Medulla oblongata (tissue), 1 donor: ENCODE results near the gene SLC6A11.
A peak's percentile ranks its signal among the peaks of the same experiment; 100 is the strongest.

Experiments
- DNase-seq: peaks from one replicate; pipeline ENCODE4 v3.0.0-alpha.2; 2015; ENCODE audit errors: extremely low spot score

The SLC6A11 gene

DNA sequence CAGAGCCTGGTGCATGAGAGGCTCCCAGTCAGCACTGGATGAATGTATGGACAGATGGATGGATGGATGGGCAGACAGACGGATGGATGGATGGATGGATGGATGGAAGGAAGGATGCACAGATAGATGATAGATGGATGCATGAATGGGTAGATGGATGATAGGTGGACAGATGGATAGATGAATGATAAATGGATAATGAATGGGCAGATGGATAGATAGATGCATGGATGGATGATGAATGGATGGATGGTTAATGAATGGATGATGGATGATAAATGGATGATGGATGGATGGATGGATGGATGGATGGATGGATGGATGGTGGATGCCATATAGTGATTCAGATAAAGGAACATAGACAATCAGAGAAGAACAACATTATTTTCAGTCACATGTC, 71.0 kb downstream of the SLC6A11 start:
- DNase-seq: no peak

DNA sequence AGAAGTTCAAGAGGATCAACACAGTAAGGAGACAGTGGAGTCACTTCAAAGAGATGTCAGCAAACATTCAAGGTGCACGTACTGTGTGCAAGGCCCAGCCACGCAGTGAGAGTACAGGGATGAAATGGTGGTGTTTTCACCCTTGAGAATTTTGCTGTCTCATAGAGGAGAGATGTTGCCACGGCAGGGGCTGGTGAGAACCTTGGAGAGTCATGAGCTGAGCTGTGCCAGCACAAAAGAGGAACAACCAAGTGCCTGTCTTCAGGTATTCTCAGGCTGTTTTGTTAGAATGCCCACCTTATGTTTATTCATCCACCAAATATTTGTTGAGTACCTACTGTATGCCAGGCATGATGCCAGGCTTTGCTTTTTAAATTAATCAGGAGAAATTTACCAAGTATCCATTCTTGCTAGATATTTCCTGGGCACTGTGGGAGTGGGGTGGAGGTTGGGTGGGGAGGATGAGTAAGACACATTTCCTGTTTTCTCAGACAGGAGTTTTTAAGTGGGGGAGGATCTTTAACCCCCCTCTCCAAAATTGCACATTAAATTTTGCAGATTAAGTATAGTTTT, 72.6 kb downstream of the SLC6A11 start:
- no peak for DNase-seq

DNA sequence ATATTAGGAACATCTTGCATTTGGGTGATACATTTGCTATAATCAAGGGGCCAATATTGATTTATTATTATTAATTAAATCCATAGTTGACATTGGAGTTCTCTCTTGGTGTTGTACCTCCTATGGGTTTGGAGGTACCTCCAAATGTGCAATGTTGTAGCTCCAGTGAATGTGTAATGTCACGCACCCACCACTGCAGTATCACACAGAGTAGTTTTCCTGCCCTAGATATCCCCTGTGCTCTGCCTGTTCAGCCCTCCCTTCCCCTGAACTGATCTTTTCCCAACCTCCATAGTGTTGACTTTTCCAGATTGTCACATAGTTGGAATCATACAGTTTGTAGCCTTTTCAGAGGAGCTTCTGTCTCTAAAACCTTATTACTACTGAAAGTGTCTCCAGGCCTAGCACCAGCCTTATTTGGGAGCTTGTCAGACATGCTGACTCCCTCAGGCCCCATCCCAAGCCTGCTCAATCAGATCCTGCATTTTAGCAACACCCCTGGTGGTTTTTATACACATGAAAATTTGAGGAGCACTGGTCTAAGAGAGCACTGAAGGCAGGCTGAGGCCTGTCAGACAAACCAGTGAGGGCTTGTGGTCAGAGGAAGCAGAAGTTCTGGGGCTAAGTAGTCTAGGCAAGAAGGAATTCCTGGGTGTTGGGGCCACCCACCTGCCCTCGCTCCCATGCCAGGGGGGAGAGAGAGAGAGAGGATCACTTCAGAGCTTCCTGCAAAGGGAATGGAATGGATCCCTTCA, 73.4 kb downstream of the SLC6A11 start:
- DNase-seq: no peak

DNA sequence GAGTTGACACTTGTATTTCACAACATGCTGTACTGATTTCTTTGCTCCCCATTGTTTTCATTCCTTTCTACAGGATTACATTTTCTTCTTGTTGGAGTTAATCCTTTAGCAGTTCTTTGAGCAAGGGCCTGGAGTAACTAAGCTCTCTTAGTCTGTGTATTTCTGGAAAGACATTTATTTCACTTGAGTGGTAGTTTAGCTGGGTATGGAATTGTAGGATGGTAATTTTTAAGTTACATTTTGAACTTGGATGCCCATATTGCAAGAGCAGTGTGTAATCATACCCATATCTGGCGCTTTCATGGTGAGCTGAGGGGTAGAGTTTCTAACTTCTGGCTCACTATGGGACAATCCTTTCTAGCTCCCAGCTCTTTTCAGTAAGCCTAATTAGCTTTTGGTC, 74.6 kb downstream of the SLC6A11 start:
- DNase-seq: no peak

DNA sequence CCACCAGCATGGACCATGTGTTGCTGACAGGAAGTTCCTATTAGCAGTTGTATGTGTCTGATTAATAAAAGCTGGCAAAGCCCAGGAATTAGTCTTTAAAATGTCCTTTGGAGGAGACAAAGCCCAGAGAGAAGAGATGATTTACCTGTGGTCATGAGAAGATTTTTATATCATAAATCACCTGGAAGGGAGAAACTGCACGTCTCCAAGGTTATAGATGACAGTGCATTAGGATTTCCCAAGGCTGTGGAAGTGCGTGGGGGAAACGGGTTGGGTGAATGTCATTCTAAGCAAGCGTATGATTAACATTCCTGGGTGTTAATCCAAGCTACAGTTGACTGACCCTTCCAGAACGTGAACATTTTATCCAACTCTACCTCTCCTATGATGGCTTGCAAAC, 76.6 kb downstream of the SLC6A11 start:
- no peak for DNase-seq

DNA sequence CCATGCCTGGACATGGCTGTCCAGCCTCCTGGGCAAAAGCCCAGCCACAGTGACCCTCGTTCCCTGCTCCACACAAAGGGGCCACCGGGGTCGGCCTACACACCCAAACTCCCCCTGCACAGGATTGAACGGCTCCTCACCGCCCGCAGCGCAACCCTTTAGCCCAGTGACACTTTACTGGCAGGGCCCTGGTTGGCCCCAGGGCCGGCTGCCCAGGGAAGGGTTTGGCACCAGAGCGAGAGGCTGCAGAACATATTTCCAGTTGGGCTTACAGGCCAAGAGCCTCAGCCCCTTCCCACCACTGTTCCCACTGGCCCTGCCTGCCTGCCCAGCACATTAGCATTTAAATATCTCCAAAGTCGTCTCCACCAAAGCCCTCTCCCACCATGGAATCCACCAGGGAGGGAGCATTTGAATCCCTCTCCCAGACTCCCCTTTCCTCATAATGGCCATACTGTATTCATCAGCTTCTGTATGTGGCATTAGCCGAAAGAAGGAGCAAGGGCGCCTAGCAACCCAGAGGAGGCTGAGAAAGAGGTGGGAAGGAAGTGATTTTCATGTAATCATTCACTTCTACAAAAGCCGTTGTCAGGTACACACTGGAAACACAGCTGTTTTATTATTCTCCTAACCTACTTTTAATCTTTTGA, 85.4 kb downstream of the SLC6A11 start:
- DNase-seq: peak; percentile 14

DNA sequence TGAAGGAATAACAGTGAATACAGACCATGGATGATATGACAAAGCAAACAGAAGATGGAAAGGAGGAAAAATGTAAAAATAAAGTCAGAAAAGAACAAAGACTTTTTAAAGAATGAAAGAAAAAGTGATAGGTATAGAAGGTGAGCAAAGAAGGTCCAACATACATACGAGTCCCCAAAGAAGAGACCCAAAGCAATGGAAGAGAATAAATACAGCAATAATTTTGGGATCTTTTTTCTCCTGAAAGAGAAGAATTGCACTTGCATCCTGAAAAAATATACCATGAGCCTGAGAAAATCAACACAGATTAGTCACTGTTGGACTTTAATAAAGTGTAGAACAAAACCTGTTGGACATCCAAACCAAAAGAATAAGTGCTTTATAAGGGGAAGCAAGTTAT, 91.2 kb downstream of the SLC6A11 start:
- DNase-seq: no peak

DNA sequence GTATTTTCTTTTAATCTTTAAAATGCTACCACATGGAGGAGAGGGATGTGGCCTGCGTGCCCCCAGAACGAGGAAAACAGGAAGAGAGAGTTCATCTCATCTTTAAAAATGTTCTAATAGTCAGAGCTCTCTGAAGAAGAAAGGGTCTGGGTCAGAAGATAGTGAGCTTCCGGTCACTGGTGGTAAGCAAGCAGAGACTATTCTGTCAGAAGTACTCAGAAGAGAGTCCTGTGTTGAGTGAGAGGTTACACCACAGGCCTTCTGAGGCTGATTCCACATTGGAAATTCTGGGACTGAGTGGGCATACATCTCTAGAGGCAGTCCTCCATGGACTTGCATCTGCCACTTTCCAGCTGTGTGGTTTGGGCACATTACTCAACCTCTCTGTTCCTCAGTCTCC, 94.3 kb downstream of the SLC6A11 start:
- no peak for DNase-seq

DNA sequence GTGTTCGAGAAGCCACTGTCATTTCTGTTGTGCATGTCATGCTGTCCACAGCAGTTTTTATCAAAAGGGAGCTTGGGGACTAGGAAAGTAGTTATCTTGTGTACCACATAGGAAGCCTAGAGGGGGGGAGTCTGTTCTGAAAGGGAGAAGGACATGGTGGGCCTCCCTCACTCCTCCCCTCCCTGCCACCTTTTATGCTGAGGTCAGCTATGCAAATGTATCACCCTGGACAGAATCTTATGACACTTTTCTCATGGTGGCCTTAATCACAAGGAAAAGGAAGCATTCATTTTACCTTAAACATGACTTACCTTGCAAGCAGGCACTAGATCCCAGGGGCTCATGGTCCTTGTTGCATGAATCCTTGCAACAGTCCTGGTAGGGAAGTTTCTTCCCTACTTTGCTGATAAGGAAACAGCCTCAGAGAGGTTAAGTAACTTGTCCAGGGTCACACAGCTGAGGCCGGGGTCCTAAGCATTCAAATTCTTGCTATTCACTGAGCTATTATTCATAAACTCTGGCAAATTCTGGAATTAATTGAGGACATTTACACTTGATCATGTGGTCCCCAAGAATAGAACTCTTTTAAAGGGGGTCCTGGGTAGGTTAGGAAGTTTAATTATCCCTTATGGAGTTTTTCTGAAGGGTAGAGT, 95.4 kb downstream of the SLC6A11 start:
- no peak for DNase-seq

DNA sequence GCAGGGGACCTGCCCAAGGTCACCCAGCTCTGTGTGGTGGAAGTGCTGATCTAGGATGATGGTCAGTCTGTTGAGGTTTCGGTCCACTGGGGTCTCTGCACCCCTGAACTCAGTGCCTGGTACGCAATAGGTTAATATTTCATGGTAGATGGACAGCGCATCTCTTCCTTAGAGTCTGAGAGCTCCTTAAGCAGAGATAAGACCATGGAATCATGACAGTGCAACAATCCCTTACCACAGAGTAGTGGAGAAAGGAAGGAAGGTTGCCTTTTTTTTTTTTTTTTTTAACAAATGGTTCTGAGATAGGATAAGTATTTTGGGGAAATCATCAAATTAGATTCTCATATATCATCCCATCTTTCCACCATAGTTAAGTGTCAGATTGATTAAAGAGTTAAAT, 96.8 kb downstream of the SLC6A11 start:
- DNase-seq: no peak

DNA sequence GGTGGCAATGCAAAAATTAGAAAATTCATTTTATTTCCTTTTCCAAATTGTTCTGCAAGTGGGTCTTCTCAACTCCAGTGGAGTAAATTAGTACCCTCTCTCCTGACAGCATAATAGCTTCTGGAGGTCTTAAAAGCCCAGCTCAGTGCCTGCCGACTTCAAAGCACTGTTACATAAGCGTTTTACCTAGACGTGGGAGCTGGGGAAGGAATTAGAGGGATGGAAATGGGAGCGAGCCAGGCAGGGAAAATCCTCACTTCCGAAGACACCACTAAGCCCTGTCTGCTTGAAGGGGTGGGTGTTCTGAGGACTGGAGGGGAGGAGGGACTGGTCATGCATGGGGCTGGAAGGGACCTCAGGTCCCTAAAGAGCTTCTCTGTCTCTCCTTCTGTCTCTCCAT, 99.3 kb downstream of the SLC6A11 start:
- DNase-seq: no peak

DNA sequence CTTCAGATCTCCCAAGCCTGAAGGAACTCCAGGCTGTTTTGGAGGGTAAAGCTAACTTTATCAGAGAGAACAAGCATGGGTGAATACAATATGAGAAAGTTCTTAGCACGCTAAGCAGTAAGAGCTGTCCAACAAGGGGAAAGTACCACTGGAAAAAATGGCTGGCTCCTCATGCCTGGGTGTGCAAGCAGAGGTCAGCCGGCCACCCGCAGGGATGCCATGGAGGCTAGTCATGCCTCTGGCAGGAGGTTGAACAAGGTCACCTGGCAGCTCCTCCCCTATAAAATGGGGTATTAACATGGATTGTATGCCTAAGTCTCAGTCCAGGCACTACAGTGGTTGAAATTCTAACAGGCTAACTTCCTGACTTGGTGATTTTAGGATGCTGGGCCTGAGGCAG, 101.1 kb downstream of the SLC6A11 start:
- no peak for DNase-seq

DNA sequence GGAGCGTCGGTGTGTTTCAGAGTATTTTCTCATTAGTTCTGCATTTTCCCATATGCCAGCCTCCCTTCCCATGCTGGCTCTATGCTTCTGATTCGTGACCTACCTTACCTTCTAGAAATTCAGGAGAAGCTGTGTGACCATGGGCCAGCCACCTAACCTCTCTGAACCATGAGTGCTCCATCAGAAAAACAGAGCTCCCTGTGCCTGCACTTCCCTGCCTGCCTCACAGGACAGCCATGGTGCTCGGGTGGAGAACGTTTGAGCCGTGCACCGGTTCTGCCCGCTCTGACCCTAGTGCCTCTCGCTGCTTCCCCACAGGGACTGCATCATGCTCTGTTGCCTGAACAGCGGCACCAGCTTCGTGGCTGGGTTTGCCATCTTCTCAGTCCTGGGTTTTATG, 102.0 kb downstream of the SLC6A11 start:
- DNase-seq: no peak

DNA sequence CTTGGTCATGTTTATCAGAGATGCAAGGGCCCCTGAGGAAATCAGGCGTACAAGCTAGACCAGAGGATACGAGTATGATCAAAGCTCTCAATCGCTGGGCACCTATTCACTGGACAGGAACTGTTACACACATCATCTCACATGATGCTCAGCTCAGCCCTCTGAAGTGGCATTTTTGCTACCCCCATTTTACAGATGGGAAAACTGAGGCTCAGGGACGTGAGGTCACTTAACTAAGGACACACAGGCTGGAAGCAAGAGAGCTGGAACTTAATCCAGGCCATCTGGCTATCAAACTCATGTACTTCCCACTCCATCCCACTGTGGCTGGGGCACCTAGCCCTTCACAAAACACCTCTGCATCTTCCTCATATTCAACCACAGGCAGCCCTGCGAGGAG, 103.6 kb downstream of the SLC6A11 start:
- no peak for DNase-seq

DNA sequence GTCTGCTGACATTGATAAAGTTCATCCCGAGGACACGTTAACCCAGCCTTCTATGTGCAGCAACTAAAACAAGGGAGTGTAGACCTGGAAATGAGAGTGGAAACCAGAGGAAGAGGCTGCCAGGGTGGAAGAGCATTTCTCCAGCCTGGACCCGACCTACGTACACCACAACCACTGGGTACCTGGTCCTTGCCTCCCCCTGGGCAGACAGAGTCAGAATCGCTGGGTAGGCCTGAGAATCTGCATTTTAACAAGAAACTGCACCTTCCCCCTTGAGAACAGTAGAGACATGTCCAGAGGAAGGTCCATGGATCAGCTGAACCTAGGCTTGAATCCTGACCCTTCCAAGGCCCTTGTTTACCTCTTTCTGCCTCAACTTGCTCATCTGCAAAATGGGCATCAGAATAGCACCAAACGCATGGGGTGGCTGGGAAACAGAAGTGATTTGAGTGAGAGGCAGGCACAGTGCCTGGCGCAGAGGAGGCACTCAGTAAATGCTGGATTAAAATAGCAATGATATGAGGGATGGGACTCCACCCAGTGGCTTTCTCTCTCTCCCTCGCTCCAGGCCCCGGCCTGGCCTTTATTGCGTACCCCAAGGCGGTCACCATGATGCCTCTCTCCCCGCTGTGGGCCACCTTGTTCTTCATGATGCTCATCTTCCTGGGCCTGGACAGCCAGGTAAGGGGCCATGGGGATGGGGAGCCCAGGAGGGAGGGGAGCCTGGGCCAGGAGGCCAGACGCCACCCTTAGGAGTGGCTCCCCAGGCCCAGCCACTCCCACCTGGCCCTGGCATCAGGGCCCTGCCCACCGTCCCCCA, 109.6 kb downstream of the SLC6A11 start:
- no peak for DNase-seq

DNA sequence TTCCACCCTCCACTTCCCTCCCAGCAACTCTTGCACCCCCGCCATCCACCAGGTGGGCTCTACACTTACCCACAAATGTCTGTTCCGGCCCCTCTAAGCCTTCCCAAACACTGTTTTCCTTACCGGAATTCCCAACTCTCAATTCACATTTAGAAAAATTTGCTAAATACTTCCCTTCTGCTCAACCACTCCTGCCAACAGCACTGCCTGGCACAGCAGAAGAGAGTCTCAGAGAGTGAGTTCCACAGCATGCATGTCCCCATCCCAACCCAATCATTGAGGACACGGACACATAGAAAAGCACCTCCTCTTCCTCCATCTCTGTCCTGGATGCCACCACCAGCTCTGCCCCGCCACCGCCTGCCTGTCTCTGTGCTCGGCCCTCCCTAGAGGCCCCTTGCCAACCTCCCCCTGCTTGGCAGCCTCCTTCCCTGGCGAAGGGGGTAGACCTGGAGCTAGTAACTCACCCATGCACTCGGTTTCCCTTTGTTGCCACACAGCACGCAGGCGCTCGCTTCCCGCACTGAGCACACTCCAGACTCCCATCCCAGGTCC, 110.3 kb downstream of the SLC6A11 start:
- DNase-seq: peak; percentile 11

DNA sequence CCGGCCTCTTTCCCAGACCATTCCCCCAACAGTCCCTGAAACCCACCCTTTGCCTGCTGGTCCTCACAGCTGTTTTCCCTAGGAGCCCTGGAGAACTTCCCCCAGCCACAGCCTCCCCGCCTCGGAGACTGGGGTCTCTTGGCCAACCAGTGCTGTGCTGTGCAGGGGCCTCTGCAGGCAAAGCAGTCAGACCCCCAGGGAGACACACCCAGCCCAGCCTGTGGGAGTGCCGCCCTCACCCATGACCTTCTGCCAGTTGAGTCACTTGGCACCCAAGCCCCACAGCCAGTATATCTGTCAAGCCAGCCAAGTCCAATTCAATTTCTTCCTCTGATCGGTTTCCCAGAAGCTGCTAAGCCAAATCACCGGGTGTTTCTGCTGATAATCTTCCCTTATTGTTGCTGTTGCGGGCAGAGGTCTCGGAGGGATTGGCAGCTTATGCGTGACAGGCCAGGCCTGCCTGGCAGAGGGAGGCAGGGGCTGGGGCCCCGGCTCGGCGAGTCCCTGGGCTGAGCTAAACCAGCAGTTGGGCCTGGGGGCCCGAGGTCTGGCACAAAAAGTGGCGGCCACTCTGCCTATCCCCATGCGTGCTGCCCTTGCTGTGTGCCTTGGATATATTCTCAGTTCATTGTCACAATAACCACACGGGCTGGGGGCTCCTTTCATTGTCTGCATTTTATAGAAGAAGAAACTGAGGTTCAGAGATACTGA, 110.9 kb downstream of the SLC6A11 start:
- no peak for DNase-seq

DNA sequence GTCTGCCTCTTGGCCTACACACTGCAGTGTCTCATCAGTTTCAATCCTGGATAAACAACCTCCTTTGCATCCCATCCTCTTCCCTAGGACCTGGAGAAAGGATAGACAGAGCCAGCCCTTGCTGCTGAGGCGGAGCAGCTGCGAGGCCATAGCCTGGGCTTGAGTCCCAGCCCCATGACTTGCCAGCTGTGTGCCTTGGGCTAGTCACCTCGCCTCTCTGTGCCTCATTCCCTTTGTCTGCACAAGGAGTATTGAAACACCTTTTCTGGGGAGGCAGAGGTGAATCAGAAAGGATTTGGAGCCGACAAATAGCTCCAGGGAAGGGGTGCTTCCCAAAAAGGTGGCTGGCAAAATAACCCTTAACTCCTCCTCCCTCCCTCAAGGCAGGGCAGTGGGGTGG, 111.5 kb downstream of the SLC6A11 start:
- no peak for DNase-seq

DNA sequence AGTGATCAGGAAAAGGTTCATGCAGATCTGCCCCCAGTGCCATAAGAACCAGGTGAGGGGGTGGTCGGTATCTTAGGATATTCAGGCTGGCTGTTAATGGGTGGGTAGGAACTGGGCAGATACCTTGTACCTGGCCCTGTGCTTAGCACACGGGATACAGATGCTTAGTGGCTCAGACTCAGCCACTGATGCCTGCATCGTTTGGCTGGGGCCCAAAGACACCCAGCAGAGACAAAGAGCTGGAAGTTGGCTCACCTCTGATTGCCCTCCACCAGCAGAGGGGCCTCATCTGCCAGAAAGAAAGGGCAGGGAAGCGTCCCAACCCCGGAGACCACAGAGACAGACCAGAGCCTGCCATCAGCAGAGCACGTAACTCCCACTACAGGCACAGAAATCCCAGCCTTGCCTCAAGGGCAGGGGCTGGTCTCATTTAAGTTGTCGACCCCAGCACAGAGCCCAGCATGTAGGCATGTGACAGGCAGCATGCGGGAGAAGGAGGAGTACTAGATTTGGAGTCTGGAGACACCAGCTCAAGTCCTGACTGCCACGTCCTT, 112.5 kb downstream of the SLC6A11 start:
- DNase-seq: no peak

DNA sequence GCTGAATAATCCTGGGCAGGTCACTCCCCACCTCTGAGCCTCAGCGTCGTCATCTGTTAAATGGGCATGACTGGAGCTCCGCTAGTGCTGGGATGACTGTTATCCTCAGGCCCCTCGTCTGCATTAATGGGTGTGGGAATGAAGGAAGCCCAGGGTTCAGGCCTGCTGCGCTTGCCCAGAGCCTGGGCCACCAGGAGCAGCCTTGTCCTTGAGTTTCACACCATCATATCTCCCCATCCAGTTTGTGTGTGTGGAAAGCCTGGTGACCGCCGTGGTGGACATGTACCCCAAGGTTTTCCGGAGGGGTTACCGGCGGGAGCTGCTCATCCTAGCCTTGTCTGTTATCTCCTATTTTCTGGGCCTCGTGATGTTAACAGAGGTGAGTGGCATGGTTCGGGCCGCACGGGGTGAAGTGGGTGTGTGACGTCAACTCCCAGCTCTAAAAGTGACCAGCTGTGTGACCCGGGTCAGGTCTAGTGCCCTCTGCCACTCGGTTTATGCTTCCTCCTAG, 113.0 kb downstream of the SLC6A11 start:
- no peak for DNase-seq
